HCT116 (cell line): ENCODE results near the gene PKP2. TPM values are rescaled to one million over a fixed set of nuclear protein-coding genes. Genes with fewer than 3 reads are reported as not detected.

Source experiments
- ATAC-seq: fragments of 200-7000 bp; cut with Tn5 transposase; 2 replicates; pipeline ENCODE4 v1.9.1; 2020; ENCODE audit warnings: mild to moderate bottlenecking, moderate library complexity
- BruUV-seq: library from RNA; stranded (reverse); fragments of 400-500 nt; replicated peaks from 2 replicates; lab custom pipeline; 2021; lab: Mats Ljungman, UMichigan
- CTCF ChIA-PET: fragments of 300-600 bp; sonication (Branson Sonifier 250); formaldehyde crosslinking; loops from one replicate; lab custom pipeline; 2021; ENCODE audit warnings: antibody characterized with exemption; lab: Charles Lee
- POLR2A ChIA-PET: fragments of 300-600, 350-600 bp; sonication (Branson Sonifier 250); formaldehyde crosslinking; loops from one replicate; lab custom pipeline; 2021; ENCODE audit warnings: antibody characterized with exemption; lab: Charles Lee
- RAD21 ChIA-PET, 2 experiments: fragments of 300-600 bp; sonication (Branson Sonifier 250); formaldehyde crosslinking; loops; one replicate each; lab custom pipeline; 2023; ENCODE audit warnings: low total read pairs in 2 of 2; ENCODE audit not compliant: uncharacterized antibody in 2 of 2, unreplicated experiment in 2 of 2, low non-redundant PET in 1 of 2; lab: Charles Lee
- DNase-seq: peaks from one replicate; pipeline ENCODE4 v3.0.0-alpha.2; 2010; ENCODE audit warnings: low read depth, low spot score
- H2AFZ ChIP-seq: fragments of 200-600 bp; shearing (Covaris generic), sonication (generic); 2 replicates; pipeline ENCODE4 v1.6.1; 2017; ENCODE audit warnings: low read depth, mixed run types, mixed read lengths, antibody characterized with exemption, low read length; ENCODE audit not compliant: poor library complexity, severe bottlenecking
- H3K27ac ChIP-seq: 2 replicates; pipeline ENCODE4 v1.5.1; 2012; ENCODE audit warnings: low read depth, low read length
- H3K27me3 ChIP-seq: fragments of 200-600 bp; sonication (generic); 2 replicates; pipeline ENCODE4 v1.6.1; 2016; ENCODE audit warnings: mixed run types, low read length, mixed read lengths; ENCODE audit not compliant: insufficient read depth
- H3K36me3 ChIP-seq, 2 experiments: fragments of 200-500 bp in 1 of 2; fragments of 200-600 bp in 1 of 2; sonication (Bioruptor generic) in 1 of 2; sonication (generic) in 1 of 2; 2 replicates each; pipeline versions ENCODE4 v1.5.1 to v1.6.1; 2014 to 2016; ENCODE audit warnings: low read length in 2 of 2, inconsistent platforms in 1 of 2, mixed read lengths in 1 of 2, mixed run types in 1 of 2; ENCODE audit not compliant: insufficient read depth in 2 of 2, control insufficient read depth in 1 of 2
- H3K4me1 ChIP-seq, 2 experiments: fragments of 200-600 bp in 1 of 2; sonication (generic) in 1 of 2; 2 replicates each; pipeline versions ENCODE4 v1.5.1 to v1.6.1; 2012 to 2017; ENCODE audit warnings: low read length in 2 of 2, inconsistent platforms in 1 of 2, mild to moderate bottlenecking in 1 of 2, mixed read lengths in 1 of 2, mixed run types in 1 of 2, moderate library complexity in 1 of 2; ENCODE audit not compliant: insufficient read depth in 2 of 2, control insufficient read depth in 1 of 2
- H3K4me2 ChIP-seq: fragments of 200-600 bp; sonication (generic); 2 replicates; pipeline ENCODE4 v1.6.1; 2017; ENCODE audit warnings: mixed run types, low read length, mixed read lengths
- H3K4me3 ChIP-seq, 2 experiments: fragments of 200-600 bp in 1 of 2; sonication (generic) in 1 of 2; replicated peaks in 1 of 2; 2 replicates each; pipeline ENCODE4 v1.5.1; 2011 to 2016; ENCODE audit warnings: low read length in 2 of 2, control low read depth in 1 of 2, low read depth in 1 of 2, mild to moderate bottlenecking in 1 of 2, mixed read lengths in 1 of 2, mixed run types in 1 of 2
- H3K79me2 ChIP-seq: fragments of 200-600 bp; sonication (generic); 2 replicates; pipeline ENCODE4 v1.6.1; 2017; ENCODE audit warnings: mild to moderate bottlenecking, mixed run types, low read length, moderate library complexity, mixed read lengths; ENCODE audit not compliant: insufficient read depth
- H3K9ac ChIP-seq: fragments of 200-600 bp; sonication (generic); 2 replicates; pipeline ENCODE4 v1.6.1; 2016; ENCODE audit warnings: low read length, mixed read lengths
- H3K9me2 ChIP-seq: fragments of 200-600 bp; sonication (generic), shearing (Covaris generic); 2 replicates; pipeline ENCODE4 v1.6.1; 2017; ENCODE audit warnings: mixed run types, mild to moderate bottlenecking, moderate library complexity; ENCODE audit not compliant: insufficient read depth
- H3K9me3 ChIP-seq, 2 experiments: fragments of 200-500 bp in 1 of 2; fragments of 200-600 bp in 1 of 2; sonication (Bioruptor generic) in 1 of 2; sonication (generic) in 1 of 2; 2 replicates each; pipeline ENCODE4 v1.6.1; 2014 to 2017; ENCODE audit warnings: low read length in 2 of 2, mixed read lengths in 2 of 2, inconsistent platforms in 1 of 2, low read depth in 1 of 2, mild to moderate bottlenecking in 1 of 2, mixed run types in 1 of 2, moderate library complexity in 1 of 2; ENCODE audit not compliant: control insufficient read depth in 1 of 2, insufficient read depth in 1 of 2
- H4K20me1 ChIP-seq: fragments of 200-600 bp; sonication (generic), shearing (Covaris generic); 2 replicates; pipeline ENCODE4 v1.6.1; 2017; ENCODE audit warnings: mixed run types, mild to moderate bottlenecking, moderate library complexity; ENCODE audit not compliant: insufficient read depth
- CBX3 ChIP-seq: IDR thresholded peaks from 2 replicates; pipeline ENCODE4 v1.6.1; 2012; ENCODE audit warnings: low read depth
- ELF1 ChIP-seq: IDR thresholded peaks from 2 replicates; pipeline ENCODE4 v1.6.1; 2012; ENCODE audit warnings: low read depth, borderline replicate concordance
- JUND ChIP-seq: IDR thresholded peaks from 2 replicates; pipeline ENCODE4 v1.6.1; 2012
- POLR2AphosphoS5 ChIP-seq: IDR thresholded peaks from 2 replicates; pipeline ENCODE4 v1.6.1; 2011; ENCODE audit warnings: mild to moderate bottlenecking, low read depth, low read length, moderate library complexity
- RAD21 ChIP-seq: IDR thresholded peaks from 2 replicates; pipeline ENCODE4 v1.6.1; 2012; ENCODE audit warnings: low read depth, mild to moderate bottlenecking
- SIN3A ChIP-seq: IDR thresholded peaks from 2 replicates; pipeline ENCODE4 v1.6.1; 2012; ENCODE audit warnings: low read depth
- SP1 ChIP-seq: IDR thresholded peaks from 2 replicates; pipeline ENCODE4 v1.6.1; 2012; ENCODE audit warnings: low read depth
- YY1 ChIP-seq: IDR thresholded peaks from 2 replicates; pipeline ENCODE4 v1.6.1; 2011; ENCODE audit warnings: low read length, low read depth, moderate library complexity, mild to moderate bottlenecking; ENCODE audit not compliant: insufficient replicate concordance; ENCODE audit errors: extremely low read depth
- ZNF274 ChIP-seq: fragments of 200-500 bp; sonication (Bioruptor generic); IDR thresholded peaks from 2 replicates; pipeline ENCODE4 v1.6.1; 2014; ENCODE audit warnings: mild to moderate bottlenecking, low read depth, low read length, inconsistent platforms
- intact Hi-C: fragments of 100-400 bp; cut with micrococcal nuclease; formaldehyde crosslinking; loops from 2 replicates; pipeline ENCODE4 v1.10.0; 2022
- total RNA-seq: library from RNA; stranded (reverse); gene quantifications from one replicate; pipeline ENCODE4 v1.2.1, GENCODE V29; 2021; ENCODE audit not compliant: unreplicated experiment
- TF ChIP-seq, protein P1 (sequence below): IDR thresholded peaks from 2 replicates; pipeline ENCODE4 v1.6.1; 2012; ENCODE audit warnings: low read depth
- TF ChIP-seq, protein P2 (sequence below): IDR thresholded peaks from 2 replicates; pipeline ENCODE4 v1.6.1; 2012
- TF ChIP-seq, protein P3 (sequence below): IDR thresholded peaks from 2 replicates; pipeline ENCODE4 v1.6.1; 2011; ENCODE audit warnings: mild to moderate bottlenecking, low read length, moderate library complexity; ENCODE audit not compliant: insufficient replicate concordance; ENCODE audit errors: extremely low read depth

PKP2 gene
- total RNA-seq, 1 experiment from 2014 or later = 21.5 TPM

GRCh38 chr12:32897687-32898573 is 1.4 kb upstream of the PKP2 start:
- peak overlapping the region; percentile 83 for H3K4me2 ChIP-seq
- no peaks in the 10 kb centered on the region for H3K9me2 ChIP-seq
- H4K20me1 ChIP-seq = no peaks in the 10 kb centered on the region
- no peak overlapping the region for H2AFZ ChIP-seq
- intact Hi-C loops = no loop called here
- H3K79me2 ChIP-seq = peaks cover 26% of the 10 kb centered on the region; the same call in 1 of the 2 replicates
- peaks cover 34 to 42% of the 10 kb centered on the region in 2 experiments for H3K4me1 ChIP-seq
- DNase-seq = no peak
- ChIA-PET CTCF (interaction anchor here (1.3 kb wide), 1 partner anchor 143 kb away, joined by 3 read pairs; the partner anchor contains the start of gene YARS2), POLR2A (no interaction called here), RAD21 (no interaction called here)
- no peaks in the 10 kb centered on the region for H3K9me3 ChIP-seq
- no peak for ATAC-seq
- H3K36me3 ChIP-seq = no peaks in the 10 kb centered on the region
- H3K27ac ChIP-seq = no peak overlapping the region
- no peaks in the 10 kb centered on the region for H3K27me3 ChIP-seq
- H3K4me3 ChIP-seq = peak overlapping the region; percentile 49 to 68
- no TSS peak for BruUV-seq
- TF ChIP-seq JUND (no peak), CBX3 (no peak), ELF1 (no peak), SP1 (no peak), RAD21 (no peak), ZNF274 (no peak), SIN3A (no peak), YY1 (no peak), POLR2AphosphoS5 (no peak)
- TF ChIP-seq, protein P1, sequence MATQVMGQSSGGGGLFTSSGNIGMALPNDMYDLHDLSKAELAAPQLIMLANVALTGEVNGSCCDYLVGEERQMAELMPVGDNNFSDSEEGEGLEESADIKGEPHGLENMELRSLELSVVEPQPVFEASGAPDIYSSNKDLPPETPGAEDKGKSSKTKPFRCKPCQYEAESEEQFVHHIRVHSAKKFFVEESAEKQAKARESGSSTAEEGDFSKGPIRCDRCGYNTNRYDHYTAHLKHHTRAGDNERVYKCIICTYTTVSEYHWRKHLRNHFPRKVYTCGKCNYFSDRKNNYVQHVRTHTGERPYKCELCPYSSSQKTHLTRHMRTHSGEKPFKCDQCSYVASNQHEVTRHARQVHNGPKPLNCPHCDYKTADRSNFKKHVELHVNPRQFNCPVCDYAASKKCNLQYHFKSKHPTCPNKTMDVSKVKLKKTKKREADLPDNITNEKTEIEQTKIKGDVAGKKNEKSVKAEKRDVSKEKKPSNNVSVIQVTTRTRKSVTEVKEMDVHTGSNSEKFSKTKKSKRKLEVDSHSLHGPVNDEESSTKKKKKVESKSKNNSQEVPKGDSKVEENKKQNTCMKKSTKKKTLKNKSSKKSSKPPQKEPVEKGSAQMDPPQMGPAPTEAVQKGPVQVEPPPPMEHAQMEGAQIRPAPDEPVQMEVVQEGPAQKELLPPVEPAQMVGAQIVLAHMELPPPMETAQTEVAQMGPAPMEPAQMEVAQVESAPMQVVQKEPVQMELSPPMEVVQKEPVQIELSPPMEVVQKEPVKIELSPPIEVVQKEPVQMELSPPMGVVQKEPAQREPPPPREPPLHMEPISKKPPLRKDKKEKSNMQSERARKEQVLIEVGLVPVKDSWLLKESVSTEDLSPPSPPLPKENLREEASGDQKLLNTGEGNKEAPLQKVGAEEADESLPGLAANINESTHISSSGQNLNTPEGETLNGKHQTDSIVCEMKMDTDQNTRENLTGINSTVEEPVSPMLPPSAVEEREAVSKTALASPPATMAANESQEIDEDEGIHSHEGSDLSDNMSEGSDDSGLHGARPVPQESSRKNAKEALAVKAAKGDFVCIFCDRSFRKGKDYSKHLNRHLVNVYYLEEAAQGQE = no peak
- TF ChIP-seq, protein P2, sequence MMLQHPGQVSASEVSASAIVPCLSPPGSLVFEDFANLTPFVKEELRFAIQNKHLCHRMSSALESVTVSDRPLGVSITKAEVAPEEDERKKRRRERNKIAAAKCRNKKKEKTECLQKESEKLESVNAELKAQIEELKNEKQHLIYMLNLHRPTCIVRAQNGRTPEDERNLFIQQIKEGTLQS = no peak
- TF ChIP-seq, protein P3, sequence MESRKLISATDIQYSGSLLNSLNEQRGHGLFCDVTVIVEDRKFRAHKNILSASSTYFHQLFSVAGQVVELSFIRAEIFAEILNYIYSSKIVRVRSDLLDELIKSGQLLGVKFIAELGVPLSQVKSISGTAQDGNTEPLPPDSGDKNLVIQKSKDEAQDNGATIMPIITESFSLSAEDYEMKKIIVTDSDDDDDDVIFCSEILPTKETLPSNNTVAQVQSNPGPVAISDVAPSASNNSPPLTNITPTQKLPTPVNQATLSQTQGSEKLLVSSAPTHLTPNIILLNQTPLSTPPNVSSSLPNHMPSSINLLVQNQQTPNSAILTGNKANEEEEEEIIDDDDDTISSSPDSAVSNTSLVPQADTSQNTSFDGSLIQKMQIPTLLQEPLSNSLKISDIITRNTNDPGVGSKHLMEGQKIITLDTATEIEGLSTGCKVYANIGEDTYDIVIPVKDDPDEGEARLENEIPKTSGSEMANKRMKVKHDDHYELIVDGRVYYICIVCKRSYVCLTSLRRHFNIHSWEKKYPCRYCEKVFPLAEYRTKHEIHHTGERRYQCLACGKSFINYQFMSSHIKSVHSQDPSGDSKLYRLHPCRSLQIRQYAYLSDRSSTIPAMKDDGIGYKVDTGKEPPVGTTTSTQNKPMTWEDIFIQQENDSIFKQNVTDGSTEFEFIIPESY = no peak
- peak overlapping the region; percentile 74 for H3K9ac ChIP-seq
